Amygdala (tissue), 56 donors: Measurements from ENCODE around the gene METAP1.
"Not testable (repeated sequence)": the region's sequence is repeated elsewhere in the genome, so short reads cannot be mapped to it uniquely, and the experiment has no call there.

Experiments
- DNase-seq, 56 donors: peaks; one replicate each; lab custom pipeline; 2025; lab: John Stamatoyannopoulos, UW

METAP1 gene

DNA sequence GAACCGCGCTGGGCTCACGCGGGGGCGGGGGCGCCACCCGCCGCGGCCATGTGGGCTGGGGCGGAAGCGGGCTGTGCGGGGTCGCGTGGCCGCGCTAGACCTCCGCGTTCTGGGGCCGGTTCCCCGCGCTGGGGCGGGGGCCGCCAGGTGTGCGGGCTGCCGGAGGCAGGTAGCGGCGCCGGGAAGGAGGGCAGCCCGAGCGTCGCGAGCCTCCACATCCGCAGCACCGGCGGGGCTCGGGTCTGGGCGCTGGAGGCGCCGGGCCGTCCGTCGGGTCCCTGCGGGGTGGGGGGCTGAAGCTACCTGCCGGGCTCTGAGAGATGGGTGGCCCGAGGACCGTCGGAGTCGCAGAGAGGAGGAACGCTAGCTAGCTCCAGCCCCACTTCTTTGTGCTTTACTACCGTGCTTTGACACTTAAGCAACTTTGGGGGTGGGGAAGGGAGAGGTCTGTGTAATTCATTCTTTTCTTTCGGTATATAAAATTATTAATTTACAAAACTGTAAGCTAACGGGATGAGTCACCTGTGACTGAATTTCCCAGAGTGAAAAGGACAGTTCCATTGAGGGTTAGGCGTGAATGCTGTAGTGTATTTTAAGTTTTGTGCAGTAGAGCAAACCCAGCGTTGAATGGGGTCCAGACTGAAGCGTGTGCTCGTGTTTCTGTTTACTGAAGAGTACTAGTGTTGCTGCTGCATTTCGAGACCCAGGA, 689 bp downstream of the METAP1 start:
- peak in 7 of 56 donors; percentile 4 to 51 (median 28) for DNase-seq

DNA sequence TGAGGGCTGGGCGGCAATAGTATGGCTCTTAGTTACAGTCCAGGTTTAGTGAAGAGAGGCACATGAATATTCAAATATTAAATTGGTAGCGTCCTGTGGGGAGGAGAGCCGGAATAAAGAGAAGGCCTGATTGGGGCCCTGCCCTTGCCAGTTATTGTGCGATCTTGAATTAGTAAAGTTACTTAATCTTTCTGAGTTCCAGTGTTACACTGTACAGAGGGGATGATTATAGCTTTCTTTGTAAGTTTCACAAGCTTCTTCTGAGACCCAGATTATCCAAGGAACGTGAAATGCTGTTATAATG, 1.2 kb downstream of the METAP1 start:
- DNase-seq: no peak

DNA sequence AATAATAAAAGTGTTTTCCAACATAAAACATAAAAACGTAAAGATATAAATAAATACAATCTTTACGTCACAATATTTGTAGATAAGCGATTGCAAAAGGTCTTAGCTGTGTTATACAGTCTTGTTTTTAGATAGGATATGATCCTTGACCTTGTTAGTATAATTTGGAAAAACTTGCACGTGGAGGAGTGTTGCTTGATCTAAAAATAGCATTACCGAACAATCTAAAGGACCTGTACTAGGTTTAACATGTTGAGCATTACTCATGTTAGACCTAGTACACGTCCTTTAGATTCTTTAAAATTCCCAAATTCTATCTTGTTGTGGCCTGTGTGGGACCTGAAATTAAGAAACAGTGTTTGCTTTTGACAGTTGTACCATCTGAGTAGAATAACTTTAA, 1.6 kb downstream of the METAP1 start:
- no peak for DNase-seq

DNA sequence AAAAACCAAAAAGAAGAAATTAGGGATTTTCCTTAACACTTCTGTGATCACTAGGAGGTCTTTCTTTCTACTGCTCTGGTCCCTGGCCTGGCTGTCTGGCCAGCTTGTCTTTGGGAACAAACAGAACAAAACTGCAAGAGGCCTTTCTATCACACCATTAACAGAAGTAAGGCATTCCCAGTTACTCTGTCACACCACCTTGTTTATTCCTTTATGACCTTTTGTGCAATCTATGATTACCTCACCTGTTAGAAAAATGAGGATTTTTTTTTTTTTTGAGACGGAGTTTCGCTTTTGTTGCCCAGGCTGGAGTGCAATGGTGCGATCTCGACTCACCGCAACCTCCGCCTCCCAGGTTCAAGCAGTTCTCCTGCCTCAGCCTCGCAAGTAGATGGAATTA, 3.0 kb downstream of the METAP1 start:
- DNase-seq: no peak

- no peak for DNase-seq
These were observed 6.8 kb downstream of the METAP1 start for GRCh38 chr4:99002279-99002678.

DNA sequence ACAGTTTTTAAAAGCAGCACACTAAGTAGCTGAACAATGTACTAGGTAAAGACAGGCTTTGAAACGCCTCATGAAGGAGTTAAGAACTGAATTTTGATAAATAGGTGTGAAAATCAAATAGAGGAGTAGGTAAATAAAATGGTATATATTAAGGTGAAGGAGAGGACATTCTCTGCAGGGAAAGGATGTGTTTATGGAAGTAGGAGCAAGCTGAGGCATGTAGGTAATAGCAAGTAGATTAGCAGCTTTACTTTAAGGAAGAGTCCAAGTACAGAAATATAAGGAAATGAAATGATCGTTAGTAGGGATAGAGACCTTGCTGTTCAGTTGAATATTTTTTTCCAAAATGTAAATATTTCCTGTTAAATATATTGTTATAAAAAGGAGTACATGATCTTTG, 12.5 kb downstream of the METAP1 start:
- no peak for DNase-seq

DNA sequence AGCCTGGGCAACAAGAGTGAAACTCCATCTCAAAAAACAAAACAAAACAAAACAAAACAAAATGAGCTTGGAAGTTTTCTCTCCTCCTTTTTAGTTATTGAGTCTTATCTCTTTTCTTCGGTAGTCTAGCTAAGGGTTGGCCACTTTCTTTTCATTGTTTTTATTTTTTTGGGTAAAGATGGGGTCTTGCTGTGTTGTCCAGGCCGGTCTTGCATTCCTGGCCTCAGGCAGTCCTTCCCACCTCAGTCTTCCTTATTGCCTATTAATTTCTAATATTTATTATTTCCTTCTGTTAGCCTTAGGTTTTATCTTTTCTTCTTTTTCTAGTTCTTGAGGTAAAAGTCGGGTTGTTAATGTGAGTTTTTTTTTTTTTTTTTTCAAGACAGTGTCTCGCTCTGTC, 16.4 kb downstream of the METAP1 start:
- no peak for DNase-seq

DNA sequence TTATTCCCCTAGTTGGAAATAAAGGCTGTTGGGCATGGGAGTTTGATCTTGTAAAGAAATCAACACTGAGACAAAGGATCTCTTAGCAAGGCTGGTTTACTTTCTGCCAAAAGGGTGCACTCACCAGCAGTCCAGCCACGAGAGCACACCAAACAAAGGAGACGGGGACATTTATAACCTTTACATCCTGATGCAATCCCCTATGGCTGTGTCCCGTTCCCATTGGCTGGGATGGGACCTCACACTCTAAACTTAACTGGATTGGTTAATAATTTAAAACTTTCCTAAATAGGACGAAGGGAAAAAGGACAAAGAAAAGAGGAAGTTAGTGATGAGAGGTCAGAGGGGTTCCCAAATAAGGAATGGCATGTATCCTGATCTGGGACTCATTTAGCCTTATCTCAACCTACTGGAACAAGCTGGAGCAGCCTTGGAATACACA, 17.9 kb downstream of the METAP1 start:
- DNase-seq: no peak

DNA sequence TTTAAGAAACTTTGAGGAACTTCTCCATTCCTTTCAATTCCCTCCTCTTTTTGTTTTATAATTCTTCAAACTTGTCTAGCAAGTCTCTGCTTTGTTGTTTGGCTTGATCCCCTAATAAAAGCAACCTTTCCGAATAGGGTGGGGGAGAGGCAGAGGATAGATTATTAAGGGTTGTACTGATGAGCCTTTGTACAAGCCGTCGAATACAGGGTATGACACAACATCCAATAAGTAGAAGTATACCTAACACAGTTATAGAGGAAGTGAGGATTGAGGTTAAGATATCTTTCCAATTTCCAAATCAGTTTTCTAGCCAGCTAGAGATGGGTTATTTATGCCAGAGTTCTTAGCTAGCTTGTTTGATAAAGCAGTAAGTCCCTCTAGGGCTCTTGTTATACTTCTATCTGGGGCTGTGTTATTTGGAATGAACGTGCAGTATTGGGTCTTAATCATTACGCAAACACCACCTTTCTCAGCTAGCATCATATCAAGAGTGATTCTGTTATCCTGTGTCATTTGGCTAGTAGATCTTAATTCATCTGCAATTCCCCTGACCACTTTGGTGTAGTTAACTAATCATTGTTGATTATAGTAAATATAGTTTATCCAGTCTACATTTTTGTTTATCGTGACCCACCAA, 18.5 kb downstream of the METAP1 start:
- no peak for DNase-seq

DNA sequence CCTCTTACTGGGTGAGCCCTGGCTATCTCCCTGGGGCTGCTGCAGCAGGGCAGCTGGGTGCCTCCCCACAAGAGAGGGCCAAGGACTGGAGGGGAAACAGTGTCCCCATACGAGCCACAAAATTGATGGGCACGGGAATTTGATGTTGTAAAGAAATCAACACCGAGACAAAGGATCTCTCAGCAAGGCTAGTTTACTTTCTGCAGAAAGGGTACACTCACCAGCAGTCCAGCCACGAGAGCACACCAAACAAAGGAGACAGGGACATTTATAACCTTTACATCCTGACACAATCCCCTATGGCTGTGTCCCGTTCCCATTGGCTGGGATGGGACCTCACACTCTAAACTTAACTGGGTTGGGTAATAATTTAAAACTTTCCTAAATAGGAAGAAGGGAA, 25.9 kb downstream of the METAP1 start:
- no peak for DNase-seq

DNA sequence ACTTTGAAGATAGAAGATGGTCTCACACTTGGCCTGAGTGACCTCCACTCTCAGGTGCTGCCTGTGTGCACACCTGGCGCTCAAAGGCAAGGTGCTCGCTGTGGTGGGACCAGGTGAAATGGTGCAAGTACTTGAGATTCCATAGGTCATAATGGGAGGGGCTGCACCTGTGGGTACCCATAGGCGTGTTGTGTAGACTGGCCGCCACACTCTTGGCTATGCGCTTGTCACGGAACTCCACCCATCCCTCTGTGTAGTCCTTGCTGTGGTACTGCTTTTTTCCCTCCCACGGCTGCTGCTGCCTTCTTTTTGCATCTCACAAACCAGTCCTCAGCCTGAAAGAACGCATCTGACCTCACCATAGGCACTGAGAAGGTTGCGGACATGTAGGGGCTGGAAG, 27.0 kb downstream of the METAP1 start:
- no peak for DNase-seq

GRCh38 chr4:99023800-99024251, 28.3 kb downstream of the METAP1 start:
- not testable (repeated sequence) for DNase-seq

GRCh38 chr4:99024481-99025275, 29.2 kb downstream of the METAP1 start:
- DNase-seq: no peak

DNA sequence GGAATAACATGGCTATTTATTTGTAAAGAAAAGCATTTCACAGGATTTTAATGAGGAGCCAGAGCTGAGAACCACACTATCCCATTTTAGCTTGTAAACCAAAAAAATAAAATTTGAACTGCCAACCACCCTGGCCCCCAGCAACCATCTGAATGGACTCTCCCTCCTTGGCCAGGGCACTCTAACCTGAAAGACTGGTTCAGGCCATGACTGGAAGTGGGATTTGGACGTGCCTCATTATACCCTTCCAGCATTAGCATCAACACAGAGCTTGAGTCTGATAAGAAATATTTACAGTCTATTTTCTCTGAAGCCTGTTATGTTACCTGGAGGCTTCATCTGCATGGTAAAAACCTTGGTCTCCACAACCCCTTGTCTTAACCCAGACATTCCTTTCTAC, 30.0 kb downstream of the METAP1 start:
- DNase-seq: no peak

DNA sequence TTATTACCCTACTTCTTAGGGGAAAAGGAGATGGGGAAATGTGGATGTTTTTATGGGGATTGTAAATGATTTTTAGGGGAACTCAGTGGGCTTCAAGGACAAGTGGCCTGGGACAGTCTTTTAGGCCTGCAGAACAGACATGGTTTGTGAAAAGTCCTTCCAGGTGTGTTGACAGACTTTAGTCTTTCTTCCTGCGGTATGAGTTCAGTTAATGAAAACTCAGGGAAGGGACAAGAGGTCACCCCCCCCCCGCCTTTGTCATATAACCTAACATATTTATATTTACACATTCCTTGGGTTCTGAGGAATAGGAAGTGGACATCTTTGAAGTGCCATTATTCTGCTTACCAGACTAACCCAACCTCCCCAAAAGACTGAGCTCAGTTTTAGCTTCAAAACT, 31.8 kb downstream of the METAP1 start:
- no peak for DNase-seq

- no peak for DNase-seq
These were observed 32.7 kb downstream of the METAP1 start for GRCh38 chr4:99028187-99028586.

- DNase-seq: no peak
These were observed 33.7 kb downstream of the METAP1 start for GRCh38 chr4:99029018-99029735.

GRCh38 chr4:99029852-99030251, 34.3 kb downstream of the METAP1 start:
- no peak for DNase-seq

GRCh38 chr4:99033956-99034355, 38.4 kb downstream of the METAP1 start:
- DNase-seq: no peak

DNA sequence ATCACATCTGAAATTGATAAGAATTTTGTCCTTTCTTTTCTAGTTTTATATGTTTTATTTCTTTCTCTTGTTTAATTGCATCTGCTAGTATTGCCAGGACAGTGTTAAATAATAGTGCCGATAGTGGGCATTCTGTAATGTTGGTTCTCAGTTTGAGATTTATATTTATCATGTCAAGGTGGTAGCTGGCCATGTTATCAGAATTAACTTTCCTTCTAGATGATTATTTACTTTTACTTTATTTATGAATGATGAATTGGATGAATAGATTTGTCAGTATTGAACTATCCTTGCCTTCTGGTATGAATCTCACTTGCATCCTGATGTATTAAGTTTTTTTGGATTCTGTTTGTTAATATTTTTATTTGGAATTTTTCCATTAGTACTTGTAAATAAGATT, 42.7 kb downstream of the METAP1 start:
- no peak for DNase-seq

- DNase-seq: no peak
These were observed 47.8 kb downstream of the METAP1 start for GRCh38 chr4:99043346-99043745.
